ENCODE results near the gene PCDHA1. TPM values are rescaled to one million over a fixed set of nuclear protein-coding genes. Genes with fewer than 3 reads are reported as not detected.

Gene PCDHA1
- total RNA-seq, 4 donors from 2014 or later = not detected

GRCh38 chr5:140986117-140986521, 200.2 kb downstream of the PCDHA1 start:
- TF ChIP-seq CTCF (IDR thresholded peaks at IDR 0.05) = no peak
- no peak for TF ChIP-seq EP300 (IDR thresholded peaks at IDR 0.05)
- TF ChIP-seq POLR2A (IDR thresholded peaks at IDR 0.05) = no peak
- H3K4me3 ChIP-seq = no peak overlapping the region

GRCh38 chr5:140988100-140988499, 202.2 kb downstream of the PCDHA1 start:
- no peak overlapping the region for H3K4me3 ChIP-seq
- H3K27me3 ChIP-seq = no peaks in the 10 kb centered on the region
- TF ChIP-seq EP300 (IDR thresholded peaks at IDR 0.05) = no peak
- no peaks in the 10 kb centered on the region for H3K4me1 ChIP-seq
- H3K36me3 ChIP-seq = no peaks in the 10 kb centered on the region
- H3K9me3 ChIP-seq = no peaks in the 10 kb centered on the region
- no peak overlapping the region for H3K27ac ChIP-seq
- 63 to 68% methylated on average over 5 of the region's 5 CpGs for WGBS, 2 donors
- DNase-seq (ENCODE audit: low spot score in 2 of 2) = no peak

More at GRCh38 chr5:140986117-140986521, 200.2 kb downstream of the PCDHA1 start:
- H3K36me3 ChIP-seq = no peaks in the 10 kb centered on the region
- WGBS, 2 donors = 4 to 17% methylated on average over 3 of the region's 3 CpGs
- DNase-seq (ENCODE audit: low spot score in 2 of 2) = no peak
- no peak overlapping the region for H3K27ac ChIP-seq
- H3K4me1 ChIP-seq = no peaks in the 10 kb centered on the region
- H3K9me3 ChIP-seq = no peaks in the 10 kb centered on the region
- H3K27me3 ChIP-seq = no peaks in the 10 kb centered on the region

GRCh38 chr5:140988608-140989007, 202.7 kb downstream of the PCDHA1 start:
- WGBS, 2 donors = 49 to 56% methylated on average over 5 of the region's 5 CpGs

GRCh38 chr5:140989254-140990020, 203.5 kb downstream of the PCDHA1 start:
- Histone ChIP-seq H3K9me3 (no peaks in the 10 kb centered on the region), H3K27ac (no peak overlapping the region), H3K36me3 (no peaks in the 10 kb centered on the region), H3K27me3 (no peaks in the 10 kb centered on the region), H3K4me1 (no peaks in the 10 kb centered on the region), H3K4me3 (no peak overlapping the region)
- TF ChIP-seq EP300 (IDR thresholded peaks at IDR 0.05) (no peak), POLR2A (IDR thresholded peaks at IDR 0.05) (no peak), CTCF (IDR thresholded peaks at IDR 0.05) (no peak)
- 52 to 58% methylated on average over 7 of the region's 7 CpGs for WGBS, 2 donors
- no peak for DNase-seq (ENCODE audit: low spot score in 2 of 2)

More at GRCh38 chr5:140988608-140989007, 202.7 kb downstream of the PCDHA1 start:
- H3K27ac ChIP-seq = no peak overlapping the region
- no peaks in the 10 kb centered on the region for H3K36me3 ChIP-seq
- TF ChIP-seq EP300 (IDR thresholded peaks at IDR 0.05) (no peak), POLR2A (IDR thresholded peaks at IDR 0.05) (no peak), CTCF (IDR thresholded peaks at IDR 0.05) (no peak)
- no peaks in the 10 kb centered on the region for H3K9me3 ChIP-seq
- no peak for DNase-seq (ENCODE audit: low spot score in 2 of 2)
- H3K27me3 ChIP-seq = no peaks in the 10 kb centered on the region
- H3K4me1 ChIP-seq = no peaks in the 10 kb centered on the region
- no peak overlapping the region for H3K4me3 ChIP-seq

- no peak overlapping the region for H3K4me3 ChIP-seq
- no peaks in the 10 kb centered on the region for H3K36me3 ChIP-seq
- no peaks in the 10 kb centered on the region for H3K4me1 ChIP-seq
- DNase-seq (ENCODE audit: low spot score in 2 of 2) = no peak
- no peak overlapping the region for H3K27ac ChIP-seq
- TF ChIP-seq POLR2A (IDR thresholded peaks at IDR 0.05) (no peak), CTCF (IDR thresholded peaks at IDR 0.05) (no peak), EP300 (IDR thresholded peaks at IDR 0.05) (no peak)
- H3K9me3 ChIP-seq = no peaks in the 10 kb centered on the region
- no peaks in the 10 kb centered on the region for H3K27me3 ChIP-seq
- WGBS, 2 donors = 47 to 57% methylated on average over 2 of the region's 2 CpGs
Measured at GRCh38 chr5:140992828-140993227, 206.9 kb downstream of the PCDHA1 start.
